ENCODE results near the gene EEFSEC.

The EEFSEC gene

DNA sequence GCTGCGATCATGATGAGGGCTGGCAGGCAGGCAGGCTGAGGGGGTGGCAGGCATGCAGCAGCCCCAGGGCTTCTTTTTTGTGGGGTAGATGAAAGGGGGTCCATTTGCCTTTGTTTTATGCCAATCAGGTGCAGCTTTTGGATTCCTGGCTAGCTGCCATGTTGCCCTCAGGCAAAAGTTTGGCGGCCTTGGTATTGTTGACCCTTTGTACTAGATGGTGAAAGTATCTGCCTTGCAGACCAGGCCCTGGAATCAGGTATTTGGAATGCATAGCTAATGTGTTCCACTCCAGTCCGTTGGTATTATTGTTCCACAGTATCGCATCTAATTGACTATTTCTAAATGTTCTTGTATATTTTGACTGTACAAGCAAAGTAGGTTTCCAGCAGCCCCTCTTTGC is 35.0 kb downstream of the EEFSEC start:
- TF ChIP-seq, protein P1, sequence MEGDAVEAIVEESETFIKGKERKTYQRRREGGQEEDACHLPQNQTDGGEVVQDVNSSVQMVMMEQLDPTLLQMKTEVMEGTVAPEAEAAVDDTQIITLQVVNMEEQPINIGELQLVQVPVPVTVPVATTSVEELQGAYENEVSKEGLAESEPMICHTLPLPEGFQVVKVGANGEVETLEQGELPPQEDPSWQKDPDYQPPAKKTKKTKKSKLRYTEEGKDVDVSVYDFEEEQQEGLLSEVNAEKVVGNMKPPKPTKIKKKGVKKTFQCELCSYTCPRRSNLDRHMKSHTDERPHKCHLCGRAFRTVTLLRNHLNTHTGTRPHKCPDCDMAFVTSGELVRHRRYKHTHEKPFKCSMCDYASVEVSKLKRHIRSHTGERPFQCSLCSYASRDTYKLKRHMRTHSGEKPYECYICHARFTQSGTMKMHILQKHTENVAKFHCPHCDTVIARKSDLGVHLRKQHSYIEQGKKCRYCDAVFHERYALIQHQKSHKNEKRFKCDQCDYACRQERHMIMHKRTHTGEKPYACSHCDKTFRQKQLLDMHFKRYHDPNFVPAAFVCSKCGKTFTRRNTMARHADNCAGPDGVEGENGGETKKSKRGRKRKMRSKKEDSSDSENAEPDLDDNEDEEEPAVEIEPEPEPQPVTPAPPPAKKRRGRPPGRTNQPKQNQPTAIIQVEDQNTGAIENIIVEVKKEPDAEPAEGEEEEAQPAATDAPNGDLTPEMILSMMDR (IDR thresholded peaks at IDR 0.05; ENCODE audit: low read depth, low read length), result no peak

DNA sequence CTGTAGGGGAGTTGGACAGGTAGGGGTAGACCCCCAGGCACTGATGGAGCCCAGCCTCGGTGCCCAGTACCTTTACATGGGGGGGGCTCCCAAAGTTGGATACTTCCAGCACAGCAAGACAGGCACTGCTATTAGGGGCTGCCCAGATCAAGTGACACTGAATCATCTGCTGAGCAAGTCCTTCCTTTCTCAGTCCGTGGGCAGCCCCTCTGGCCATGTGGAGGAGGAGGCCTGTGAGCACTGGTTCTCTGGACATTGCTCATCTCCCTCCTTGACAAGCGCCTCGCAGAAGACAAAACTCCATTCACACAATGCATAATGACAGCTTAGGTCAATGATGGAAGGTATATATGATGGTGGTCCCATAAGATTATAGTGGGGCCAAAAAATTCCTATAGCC is 35.7 kb downstream of the EEFSEC start:
- TF ChIP-seq, protein P1 (IDR thresholded peaks at IDR 0.05; ENCODE audit: low read depth, low read length), result no peak

More for the DNA sequence above, 35.0 kb downstream of the EEFSEC start:
- H3K4me3 ChIP-seq (ENCODE audit: low read depth, low read length), result no peak overlapping the region

DNA sequence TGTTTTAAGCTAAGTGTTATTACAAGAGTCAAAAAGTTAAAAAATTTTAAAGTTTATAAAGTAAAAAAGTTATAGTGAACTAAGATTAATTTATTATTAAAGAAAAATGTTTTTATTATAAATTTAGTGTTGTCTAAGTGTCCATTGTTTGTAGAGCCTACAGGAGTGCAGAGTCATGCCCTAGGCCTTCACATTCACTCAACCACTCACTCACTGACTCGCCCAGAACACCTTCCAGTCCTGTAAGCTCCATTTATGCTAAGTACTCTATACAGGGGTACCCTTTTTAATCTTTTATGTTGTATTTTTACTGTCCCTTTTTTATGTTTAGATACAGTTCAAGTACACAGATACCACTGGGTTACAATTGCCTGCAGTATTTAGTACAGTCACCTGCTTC is 37.2 kb downstream of the EEFSEC start:
- TF ChIP-seq, protein P1 (IDR thresholded peaks at IDR 0.05; ENCODE audit: low read depth, low read length), result no peak
- no peak overlapping the region for H3K4me3 ChIP-seq (ENCODE audit: low read depth, low read length)

More for the DNA sequence above, 35.7 kb downstream of the EEFSEC start:
- no peak overlapping the region for H3K4me3 ChIP-seq (ENCODE audit: low read depth, low read length)

DNA sequence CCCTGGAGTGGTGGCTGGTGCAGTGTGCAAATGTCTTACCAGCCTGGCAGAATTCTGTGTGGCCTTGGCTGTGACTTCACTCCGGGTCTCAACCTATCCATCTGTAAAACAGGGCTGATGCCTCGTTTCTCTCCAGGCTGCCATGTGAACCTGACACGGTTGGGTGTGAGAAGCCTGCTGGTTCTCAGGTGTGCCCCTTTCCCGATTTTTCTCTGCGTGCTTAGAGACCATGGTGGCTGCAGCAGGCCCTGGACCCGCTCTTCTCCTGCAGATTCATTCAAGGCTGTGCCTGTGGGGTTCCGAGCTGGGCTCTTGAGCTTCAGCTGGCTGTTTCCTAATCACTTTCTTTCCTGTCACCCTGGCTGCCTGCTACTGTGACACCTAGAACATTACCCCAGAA is 38.9 kb downstream of the EEFSEC start:
- H3K4me3 ChIP-seq (ENCODE audit: low read depth, low read length), result no peak overlapping the region
- TF ChIP-seq, protein P1 (IDR thresholded peaks at IDR 0.05; ENCODE audit: low read depth, low read length), result no peak

DNA sequence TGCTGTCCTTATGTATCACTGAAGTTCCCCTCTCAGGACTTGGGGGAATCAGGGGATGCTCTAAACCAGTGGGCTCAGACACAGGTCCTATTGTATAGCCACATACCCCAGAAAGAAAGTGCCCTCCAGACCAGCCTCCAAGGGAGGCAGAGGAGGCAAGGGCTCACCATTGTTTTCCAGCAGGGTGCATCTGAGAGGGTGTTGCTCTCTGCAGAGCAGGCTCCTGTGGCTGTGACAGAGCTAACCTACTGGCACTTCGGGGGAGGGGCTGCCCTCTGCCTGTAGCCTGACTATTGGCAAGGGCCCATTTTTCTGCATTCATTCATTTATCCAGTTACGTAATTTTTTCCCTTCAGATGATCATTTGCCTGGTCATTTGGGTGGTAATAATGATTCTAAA is 39.9 kb downstream of the EEFSEC start:
- TF ChIP-seq, protein P1 (IDR thresholded peaks at IDR 0.05; ENCODE audit: low read depth, low read length), result no peak
- H3K4me3 ChIP-seq (ENCODE audit: low read depth, low read length), result no peak overlapping the region

DNA sequence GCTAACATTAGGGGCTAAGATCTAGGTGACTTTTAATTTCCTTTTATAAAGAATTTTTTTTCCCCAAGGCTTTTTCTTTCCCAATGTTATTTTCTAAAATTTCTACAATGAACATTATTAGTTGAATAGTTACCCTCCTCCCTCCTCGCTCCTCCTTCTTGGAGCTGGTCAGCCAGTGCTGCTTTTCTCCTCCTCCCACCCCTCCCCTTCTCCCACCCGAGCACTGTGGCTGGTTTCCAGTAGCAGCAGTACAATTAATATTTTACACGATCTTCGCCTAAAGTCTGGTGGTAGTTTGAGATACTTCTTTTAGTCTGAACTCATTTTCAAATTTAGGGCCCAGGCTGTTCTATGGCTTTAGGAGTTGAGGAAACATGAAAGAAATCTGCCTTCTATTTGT is 41.6 kb downstream of the EEFSEC start:
- TF ChIP-seq, protein P1 (IDR thresholded peaks at IDR 0.05; ENCODE audit: low read depth, low read length), result no peak
- H3K4me3 ChIP-seq (ENCODE audit: low read depth, low read length), result no peak overlapping the region

DNA sequence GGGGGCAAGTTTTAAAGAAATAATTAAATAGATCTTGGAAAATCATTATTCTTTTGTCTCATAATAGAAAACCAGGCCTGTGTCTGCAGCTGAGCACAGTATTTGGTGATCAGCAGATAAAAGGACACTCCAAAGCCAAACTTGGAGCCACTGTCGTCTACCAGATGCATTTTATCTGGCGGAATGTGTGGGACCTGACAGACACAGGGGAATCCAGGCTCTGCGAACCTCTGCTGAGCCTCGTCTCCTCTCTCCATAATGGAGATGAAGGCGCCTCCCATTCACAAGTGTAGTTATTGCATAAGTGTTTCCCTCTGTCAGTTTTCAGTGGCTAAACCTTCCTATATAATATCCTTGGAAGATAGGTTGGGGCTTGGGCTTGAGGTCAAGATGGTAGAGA is 42.1 kb downstream of the EEFSEC start:
- TF ChIP-seq, protein P1 (IDR thresholded peaks at IDR 0.05; ENCODE audit: low read depth, low read length), result no peak
- H3K4me3 ChIP-seq (ENCODE audit: low read depth, low read length), result no peak overlapping the region

All from WI38 (cell line).